GM12891 (cell line): ENCODE data around the gene CABP1.

ENCODE experiments used
- DNase-seq: peaks from one replicate; pipeline ENCODE4 v3.0.0; 2011; ENCODE audit warnings: low spot score; ENCODE audit not compliant: insufficient read length
- FAIRE-seq: peaks from 2 replicates; lab custom pipeline; 2011; peaks lifted over from hg19 to GRCh38; lab: Jason Lieb, UNC
- PAX5 ChIP-seq: IDR thresholded peaks from 2 replicates; pipeline ENCODE4 v1.6.1; 2011; ENCODE audit warnings: low read length, moderate library complexity, mild to moderate bottlenecking; ENCODE audit not compliant: insufficient read depth, severe bottlenecking
- POLR2A ChIP-seq: IDR thresholded peaks from 2 replicates; pipeline ENCODE4 v1.6.1; 2011; ENCODE audit warnings: low read depth, low read length, control low read depth
- POLR2AphosphoS5 ChIP-seq: IDR thresholded peaks from 2 replicates; pipeline ENCODE4 v1.6.1; 2011; ENCODE audit warnings: low read depth, low read length, control low read depth
- POU2F2 ChIP-seq: IDR thresholded peaks from 2 replicates; pipeline ENCODE4 v1.6.1; 2011; ENCODE audit warnings: low read depth, mild to moderate bottlenecking, control low read depth, low read length, moderate library complexity
- SPI1 ChIP-seq: IDR thresholded peaks from 2 replicates; pipeline ENCODE4 v1.6.1; 2011; ENCODE audit warnings: low read depth, low read length, control low read depth
- TAF1 ChIP-seq: IDR thresholded peaks from 2 replicates; pipeline ENCODE4 v1.6.1; 2011; ENCODE audit warnings: low read depth, low read length, control low read depth

The CABP1 gene

GRCh38 chr12:120640861-120641833 is 721 bp downstream of the CABP1 start:
- peak; percentile 59 for DNase-seq

GRCh38 chr12:120642121-120642520 is 1.7 kb downstream of the CABP1 start:
- FAIRE-seq: no peak
- DNase-seq: no peak
- TF ChIP-seq POLR2AphosphoS5 (no peak), POU2F2 (no peak), SPI1 (no peak), POLR2A (no peak), TAF1 (no peak), PAX5 (no peak)

More at GRCh38 chr12:120640861-120641833, 721 bp downstream of the CABP1 start:
- FAIRE-seq: peak; percentile 80
- TF ChIP-seq POLR2A (no peak), PAX5 (no peak), TAF1 (no peak), POLR2AphosphoS5 (no peak), SPI1 (no peak), POU2F2 (no peak)

DNA sequence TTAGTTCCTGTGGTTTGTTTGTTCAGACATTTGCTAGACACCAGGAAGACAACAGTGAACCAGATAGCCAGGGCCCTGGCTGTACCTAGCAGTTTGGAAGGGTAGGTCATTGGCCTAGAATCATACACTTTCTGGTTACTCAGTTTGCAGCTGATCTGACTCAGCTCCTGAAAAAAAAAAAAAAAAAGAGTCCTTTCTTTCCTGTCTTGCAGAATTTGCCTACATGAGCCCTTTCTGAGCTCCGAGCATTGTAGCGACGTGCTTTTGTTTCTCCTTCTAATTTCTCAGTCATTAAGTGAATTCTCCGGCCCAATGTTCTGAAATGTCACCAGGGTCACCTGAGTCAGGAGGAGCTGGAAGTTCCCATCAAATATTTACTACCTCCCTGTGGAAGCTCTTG is 2.4 kb downstream of the CABP1 start:
- no peak for FAIRE-seq
- no peak for DNase-seq
- TF ChIP-seq TAF1: no peak
- no peak for TF ChIP-seq POLR2AphosphoS5
- no peak for TF ChIP-seq POU2F2
- TF ChIP-seq PAX5: no peak
- TF ChIP-seq SPI1: no peak
- TF ChIP-seq POLR2A: no peak

DNA sequence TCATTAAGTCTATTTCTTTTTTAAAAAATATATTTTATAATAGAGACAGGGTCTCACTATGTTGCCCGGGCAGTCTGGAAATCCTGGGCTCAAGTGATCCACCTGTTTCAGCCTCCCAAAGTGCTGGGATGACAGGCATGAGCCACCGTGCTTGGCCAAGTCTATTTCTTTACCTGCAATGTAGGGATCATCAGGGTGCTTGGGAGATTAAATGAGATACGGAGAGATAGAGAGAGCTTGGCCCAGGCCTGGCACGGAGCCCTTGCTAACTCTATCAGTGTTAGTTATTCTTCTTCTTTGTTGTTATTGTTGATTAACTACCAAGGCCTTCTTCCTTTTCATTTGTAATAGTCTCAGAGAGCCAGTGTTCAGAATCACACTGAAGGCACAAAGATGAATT is 3.1 kb downstream of the CABP1 start:
- FAIRE-seq: no peak
- no peak for DNase-seq
- TF ChIP-seq TAF1 (no peak), POLR2AphosphoS5 (no peak), POLR2A (no peak), POU2F2 (no peak), PAX5 (no peak), SPI1 (no peak)

GRCh38 chr12:120646044-120646443 is 5.6 kb downstream of the CABP1 start:
- TF ChIP-seq SPI1 (no peak), PAX5 (no peak), POU2F2 (no peak), TAF1 (no peak), POLR2A (no peak), POLR2AphosphoS5 (no peak)
- DNase-seq: no peak
- peak; percentile 68 for FAIRE-seq

- FAIRE-seq (no peak), DNase-seq (no peak)
- TF ChIP-seq PAX5 (no peak), POLR2AphosphoS5 (no peak), POLR2A (no peak), TAF1 (no peak), POU2F2 (no peak), SPI1 (no peak)
Observed at GRCh38 chr12:120647375-120647755, 6.9 kb downstream of the CABP1 start.

DNA sequence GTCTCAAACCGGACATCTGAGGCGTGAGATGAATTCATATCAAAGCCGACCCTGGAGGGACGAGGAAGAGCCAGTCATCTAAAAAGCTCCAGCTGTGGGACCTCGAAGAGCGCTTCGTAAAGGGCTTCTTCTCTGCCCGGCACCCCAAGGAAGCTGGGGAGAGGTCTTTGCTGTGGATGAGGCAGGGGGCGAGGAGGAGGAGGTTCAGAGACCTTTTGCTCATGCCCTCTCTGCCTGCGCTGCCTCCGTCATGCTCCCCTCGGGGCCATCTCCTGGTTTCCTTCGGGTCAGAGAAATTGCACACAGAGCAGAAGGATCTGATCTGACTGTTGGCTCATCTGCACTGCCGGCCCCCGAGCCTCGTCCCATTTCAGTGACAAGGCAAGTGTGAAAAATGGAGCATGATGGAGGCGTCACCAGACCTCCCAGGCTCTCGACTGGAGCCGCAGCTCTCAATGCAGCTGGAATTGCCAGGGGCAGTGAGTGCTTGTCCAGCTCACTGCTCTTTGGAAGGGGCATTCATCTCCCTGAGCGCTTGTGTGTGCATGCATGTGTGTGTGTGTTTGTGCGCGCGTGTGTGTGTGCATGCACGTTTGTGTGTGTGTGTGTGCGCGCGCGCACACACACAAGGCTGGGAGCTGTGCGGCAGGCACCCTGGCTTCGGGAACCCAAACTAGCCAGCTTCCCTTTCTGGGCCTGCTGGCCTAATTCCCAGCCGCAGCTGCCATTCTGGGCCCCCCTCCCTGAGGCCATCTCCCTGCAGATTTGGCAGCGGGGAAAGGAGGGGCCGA is 9.2 kb downstream of the CABP1 start:
- FAIRE-seq: no peak
- DNase-seq: no peak
- TF ChIP-seq TAF1: no peak
- TF ChIP-seq POLR2A: no peak
- TF ChIP-seq PAX5: no peak
- no peak for TF ChIP-seq SPI1
- TF ChIP-seq POU2F2: no peak
- no peak for TF ChIP-seq POLR2AphosphoS5

- DNase-seq (no peak), FAIRE-seq (no peak)
- no peak for TF ChIP-seq PAX5
- no peak for TF ChIP-seq POLR2AphosphoS5
- TF ChIP-seq POU2F2: no peak
- TF ChIP-seq TAF1: no peak
- TF ChIP-seq SPI1: no peak
- TF ChIP-seq POLR2A: no peak
Observed at GRCh38 chr12:120650233-120650690, 9.8 kb downstream of the CABP1 start.

GRCh38 chr12:120651821-120652220 is 11.4 kb downstream of the CABP1 start:
- FAIRE-seq: peak; percentile 13
- TF ChIP-seq SPI1 (no peak), POU2F2 (no peak), POLR2AphosphoS5 (no peak), POLR2A (no peak), PAX5 (no peak), TAF1 (no peak)
- no peak for DNase-seq
